ENCODE results near the gene SORBS1. TPM values are rescaled to one million over a fixed set of nuclear protein-coding genes. Genes with fewer than 3 reads are reported as not detected.

SORBS1 gene
- total and polyA plus RNA-seq, 12 donors: 140 to 1,253 (median 1,042) TPM

- Histone ChIP-seq H3K27ac (peak overlapping the region in 5 of 10 donors; percentile 29 to 88 (median 75)), H3K4me1 (peaks cover 3 to 41% (median 22%) of the 10 kb centered on the region in 9 donors), H3K36me3 (no peaks in the 10 kb centered on the region), H3K4me3 (no peak overlapping the region), H3K9me3 (no peaks in the 10 kb centered on the region), H3K27me3 (peaks cover 0 to 8% (median 0%) of the 10 kb centered on the region in 7 donors)
- 57 to 63% methylated on average over 7 of the region's 7 CpGs for WGBS, 2 donors
- ATAC-seq (no peak), DNase-seq (no peak)
- no peak for TF ChIP-seq CTCF (IDR thresholded peaks at IDR 0.05)
- intact Hi-C loops (cut with DNase I): loop anchor here in 5 of 10 donors (5.0 to 10.0 kb wide), 4 partner anchors 85 to 130 kb away; no protein-coding TSS in a partner anchor
These were observed 1.3 kb upstream of the SORBS1 start for GRCh38 chr10:95562341-95562965.

GRCh38 chr10:95561864-95562177, 650 bp upstream of the SORBS1 start:
- H3K4me1 ChIP-seq: peaks cover 3 to 47% (median 23%) of the 10 kb centered on the region in 9 donors
- WGBS, 2 donors: 45 to 46% methylated on average over 7 of the region's 7 CpGs
- no peaks in the 10 kb centered on the region for H3K9me3 ChIP-seq
- H3K36me3 ChIP-seq: no peaks in the 10 kb centered on the region
- peaks cover 0 to 8% (median 0%) of the 10 kb centered on the region in 7 donors for H3K27me3 ChIP-seq
- DNase-seq (no peak), ATAC-seq (no peak)
- no peak for TF ChIP-seq CTCF (IDR thresholded peaks at IDR 0.05)
- H3K27ac ChIP-seq: peak overlapping the region; percentile 29 to 93 (median 83)
- intact Hi-C loops (cut with DNase I): loop anchor here in 6 of 10 donors (2.0 to 10.0 kb wide), 6 partner anchors 83 to 131 kb away; no protein-coding TSS in a partner anchor
- peak overlapping the region in 9 of 10 donors; percentile 18 to 99 (median 92) for H3K4me3 ChIP-seq

- DNase-seq: peak; percentile 47
- peaks cover 0 to 8% (median 0%) of the 10 kb centered on the region in 7 donors for H3K27me3 ChIP-seq
- no peaks in the 10 kb centered on the region for H3K36me3 ChIP-seq
- intact Hi-C loops (cut with DNase I): loop anchor here in 6 of 10 donors (2.0 to 10.0 kb wide), 6 partner anchors 82 to 130 kb away; no protein-coding TSS in a partner anchor
- H3K4me1 ChIP-seq: peaks cover 3 to 60% (median 36%) of the 10 kb centered on the region in 9 donors
- H3K4me3 ChIP-seq: peak overlapping the region; percentile 85 to 99 (median 92)
- TF ChIP-seq CTCF (IDR thresholded peaks at IDR 0.05): no peak
- peak overlapping the region; percentile 81 to 94 (median 90) for H3K27ac ChIP-seq
- WGBS, 2 donors: 1% methylated on average over 48 of the region's 48 CpGs
- peak in 5 of 8 donors; percentile 4 to 15 (median 5) for ATAC-seq
- no peaks in the 10 kb centered on the region for H3K9me3 ChIP-seq
These were observed 644 bp downstream of the SORBS1 start for GRCh38 chr10:95560278-95561176.

GRCh38 chr10:95559896-95560277, 1.3 kb downstream of the SORBS1 start:
- H3K4me3 ChIP-seq: peak overlapping the region; percentile 85 to 99 (median 92)
- no peaks in the 10 kb centered on the region for H3K36me3 ChIP-seq
- no peak for DNase-seq
- peak overlapping the region; percentile 81 to 94 (median 90) for H3K27ac ChIP-seq
- no peak for TF ChIP-seq CTCF (IDR thresholded peaks at IDR 0.05)
- H3K9me3 ChIP-seq: no peaks in the 10 kb centered on the region
- no peak for ATAC-seq
- intact Hi-C loops (cut with DNase I): loop anchor here in 8 of 10 donors (2.0 to 10.0 kb wide), 12 partner anchors 38 to 129 kb away; no protein-coding TSS in a partner anchor
- H3K27me3 ChIP-seq: peaks cover 0 to 8% (median 0%) of the 10 kb centered on the region in 7 donors
- WGBS, 2 donors: 19 to 21% methylated on average over 10 of the region's 10 CpGs
- peaks cover 3 to 66% (median 41%) of the 10 kb centered on the region in 9 donors for H3K4me1 ChIP-seq
